GM21367 (cell line): ENCODE measurements around the gene MAMDC4.
"Not testable (repeated sequence)": the region's sequence is repeated elsewhere in the genome, so short reads cannot be mapped to it uniquely, and the experiment has no call there.

ENCODE experiments used
- ATAC-seq: cut with Tn5 transposase; IDR thresholded peaks from one replicate; pipeline ENCODE4 v1.9.1; 2021; ENCODE audit not compliant: unreplicated experiment

The MAMDC4 gene

DNA sequence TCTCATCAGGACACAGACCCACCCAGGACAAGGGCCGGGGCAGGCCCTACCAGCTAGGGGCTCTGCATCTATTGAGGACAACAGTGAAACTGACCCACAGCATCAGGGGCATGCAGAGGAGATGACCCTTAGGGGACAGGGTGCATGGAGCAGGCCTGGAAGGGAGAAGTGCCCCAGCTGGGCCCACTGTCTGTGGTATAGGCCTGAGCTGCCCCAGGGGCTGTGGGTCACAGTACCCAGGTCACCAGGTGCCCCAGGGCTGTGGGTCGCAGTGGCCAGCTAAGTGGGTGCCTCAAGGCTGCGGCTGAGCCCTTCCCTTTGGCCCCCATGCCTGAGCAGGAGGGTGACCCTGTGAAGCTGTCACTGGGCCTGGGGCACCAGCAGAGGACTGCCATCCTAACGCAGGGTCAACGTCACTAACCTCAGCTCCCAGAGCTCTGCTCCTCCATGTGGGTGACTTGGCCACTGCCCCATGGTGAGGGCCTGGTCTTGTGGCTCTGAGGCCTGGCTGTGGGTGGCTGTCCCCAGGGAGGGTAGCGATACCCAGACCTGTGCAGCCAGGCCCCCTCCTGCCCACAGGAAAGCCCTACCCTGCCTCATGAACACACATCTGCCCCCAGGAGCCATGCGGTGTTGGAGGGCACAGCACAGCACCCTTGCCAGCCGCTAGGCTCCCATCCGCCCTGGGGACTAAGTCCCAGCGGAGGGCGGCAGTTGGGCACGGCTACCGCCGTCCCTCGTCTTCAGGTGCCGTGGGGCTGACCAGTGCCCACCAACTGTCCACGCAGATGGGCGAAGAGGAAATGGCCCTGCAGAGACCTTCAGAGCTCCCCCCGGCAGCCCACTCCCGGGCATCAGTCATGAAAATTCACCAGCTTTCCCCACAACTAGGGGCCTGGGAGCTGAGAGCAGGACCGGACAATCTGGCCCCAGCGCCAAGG is 9.1 kb downstream of the MAMDC4 start:
- no peak for ATAC-seq

DNA sequence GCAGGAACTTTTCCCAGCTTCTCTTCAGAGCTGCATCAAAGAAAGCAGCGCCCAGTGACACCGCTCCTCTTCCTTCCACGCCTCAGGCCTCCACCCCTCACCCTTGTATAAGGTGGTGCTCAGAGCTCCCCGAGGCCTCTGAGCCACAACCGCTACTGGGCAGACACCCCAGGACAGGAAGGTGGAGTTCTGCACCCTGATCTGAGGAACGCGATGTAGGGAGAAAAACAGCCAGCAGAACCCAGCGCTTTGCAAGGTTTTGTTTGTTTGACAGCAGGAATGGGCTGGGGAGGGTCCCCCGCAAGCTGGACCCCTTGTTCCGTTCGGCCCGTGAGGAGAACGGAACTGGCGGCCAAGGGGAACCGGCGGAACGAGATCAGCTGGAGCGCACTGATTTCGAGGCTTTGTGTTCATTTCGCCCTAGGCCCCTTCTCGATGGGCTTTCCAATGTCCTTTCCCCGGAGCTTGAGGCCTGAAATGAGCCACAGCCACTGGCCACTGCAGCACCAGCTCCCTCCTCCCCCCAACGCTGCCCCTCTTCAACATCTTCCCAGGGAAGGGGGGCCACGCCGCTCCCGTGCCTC is 9.8 kb downstream of the MAMDC4 start:
- ATAC-seq: no peak

DNA sequence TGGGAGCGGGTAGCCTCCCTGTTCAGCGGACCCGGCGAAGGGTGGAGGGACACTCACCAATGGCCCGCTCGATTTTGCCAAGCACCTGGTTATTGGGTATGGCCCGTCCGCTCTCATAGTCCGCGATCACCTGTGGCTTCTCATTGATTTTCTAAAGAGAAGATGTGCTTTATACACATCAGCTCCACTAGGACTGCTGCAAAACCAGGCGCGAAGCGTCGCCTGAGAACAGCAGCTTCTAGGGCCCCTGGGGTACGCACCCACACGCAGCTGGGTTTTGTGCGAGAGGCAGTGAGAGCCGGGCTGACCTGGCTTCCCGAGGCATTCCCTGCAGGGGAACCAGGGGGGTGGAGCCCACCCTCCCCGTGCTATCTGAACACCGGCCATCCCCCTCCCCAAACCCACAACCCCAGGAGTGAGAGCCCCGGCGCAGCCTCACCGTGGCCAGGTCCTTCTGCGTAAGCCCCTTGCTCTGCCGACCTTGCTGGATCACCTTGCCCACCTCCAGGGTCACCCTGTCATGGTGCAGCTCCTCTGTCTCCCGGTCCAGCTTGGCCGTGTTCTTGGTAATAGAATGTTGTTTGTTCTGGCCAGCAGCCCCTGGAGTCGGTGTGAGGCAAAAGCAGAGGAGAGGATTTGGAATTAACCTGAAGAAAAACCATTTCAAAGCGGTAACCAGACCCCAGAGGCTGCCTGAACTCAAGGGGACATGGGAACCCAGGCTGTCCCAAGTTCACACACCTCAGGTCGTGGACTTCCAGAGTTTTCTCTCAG is 10.9 kb downstream of the MAMDC4 start:
- ATAC-seq: no peak

- ATAC-seq: no peak
Observed at GRCh38 chr9:136863623-136864273, 11.6 kb downstream of the MAMDC4 start.

DNA sequence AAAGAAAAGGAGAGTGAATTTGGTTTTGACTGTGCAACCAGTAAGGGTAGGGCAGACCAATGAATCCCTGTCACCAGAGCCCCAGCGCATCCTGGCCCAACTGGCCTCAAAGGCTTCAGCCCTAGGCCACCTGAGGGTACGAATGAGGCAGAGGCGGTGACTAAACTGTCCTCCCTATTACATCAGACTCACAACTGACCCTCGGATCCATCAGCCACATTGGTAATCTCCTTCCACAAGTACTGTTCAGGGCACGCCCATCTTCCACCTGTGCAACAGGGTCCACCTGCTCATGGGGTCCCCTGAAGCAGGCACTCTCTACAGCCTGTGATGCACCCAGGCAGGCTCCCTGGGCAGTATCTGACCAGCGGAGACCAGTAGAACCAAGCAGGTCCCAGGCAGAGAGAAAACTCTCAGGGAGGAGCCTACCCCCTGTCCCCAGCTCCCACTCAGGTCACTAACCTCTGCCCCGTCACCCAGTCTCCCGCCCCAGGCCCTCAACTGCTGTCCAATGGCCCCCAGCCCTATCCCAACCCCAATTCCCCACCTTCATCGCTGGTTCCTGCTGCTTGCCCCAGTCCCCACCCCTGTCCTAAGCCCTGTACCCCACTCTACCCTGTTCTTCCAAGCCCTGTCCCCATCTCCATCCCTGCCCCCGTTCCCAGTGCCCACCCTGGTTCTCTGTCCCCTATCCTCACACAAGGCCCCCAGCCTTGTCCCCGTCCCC is 13.1 kb downstream of the MAMDC4 start:
- no peak for ATAC-seq

DNA sequence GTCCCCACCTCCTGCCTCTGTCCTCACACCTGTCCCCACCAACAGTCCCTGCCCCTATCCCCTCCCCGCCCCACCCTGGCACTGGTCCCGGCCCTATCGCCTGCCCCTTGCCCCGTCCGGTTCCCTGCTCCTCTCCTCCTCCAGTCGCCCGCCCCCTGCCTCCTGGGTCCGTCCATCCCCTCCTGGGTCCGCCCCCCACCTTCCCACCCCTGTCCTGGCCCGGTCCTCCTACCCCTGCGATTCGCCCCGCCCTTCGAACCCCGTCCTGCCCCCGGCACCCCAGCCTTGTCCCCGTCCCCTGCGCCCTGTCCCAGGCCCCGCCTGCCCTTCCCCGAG is 13.6 kb downstream of the MAMDC4 start:
- ATAC-seq: no peak

DNA sequence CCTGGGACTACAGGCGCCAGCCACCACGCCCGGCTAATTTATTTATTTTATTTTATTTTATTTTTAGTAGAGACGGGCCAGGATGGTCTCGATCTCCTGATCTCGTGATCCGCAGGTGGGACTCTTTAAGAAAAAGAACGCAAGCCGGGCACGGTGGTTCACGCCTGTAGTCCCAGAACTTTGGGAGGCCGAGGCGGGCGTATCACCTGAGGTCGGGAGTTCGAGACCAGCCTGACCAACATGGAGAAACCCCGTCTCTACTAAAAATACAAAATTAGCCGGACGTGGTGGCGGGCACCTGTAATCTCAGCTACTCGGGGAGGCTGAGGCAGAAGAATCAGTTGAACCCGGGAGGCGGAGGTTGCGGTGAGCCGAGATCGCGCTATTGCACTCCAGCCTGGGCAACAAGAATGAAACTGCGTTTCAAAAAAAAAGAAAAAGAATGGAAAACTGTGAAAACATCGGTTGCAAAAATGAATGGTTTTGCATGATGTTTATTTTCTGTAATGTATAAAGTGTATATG is 14.8 kb downstream of the MAMDC4 start:
- not testable (repeated sequence) for ATAC-seq

DNA sequence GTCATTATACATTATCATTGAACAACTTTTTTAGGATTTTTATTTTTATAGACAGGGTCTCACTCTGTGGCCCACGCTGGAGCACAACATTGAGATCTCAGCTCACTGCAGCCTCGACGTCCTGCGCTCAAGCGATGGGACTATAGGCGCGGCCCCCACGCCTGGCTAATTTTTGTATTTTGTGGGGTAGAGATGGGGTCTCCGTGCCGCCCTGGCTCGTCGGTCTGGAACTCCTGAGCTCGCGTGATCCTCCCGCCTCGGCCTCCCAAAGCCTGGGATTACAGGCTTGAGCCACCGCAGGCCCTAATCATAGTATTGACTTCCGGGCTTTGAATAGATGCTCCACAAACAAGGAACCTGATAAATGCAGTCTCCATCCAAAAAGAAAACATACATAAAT is 15.3 kb downstream of the MAMDC4 start:
- ATAC-seq: no peak

- ATAC-seq: no peak
Observed at GRCh38 chr9:136867917-136868316, 15.8 kb downstream of the MAMDC4 start.

DNA sequence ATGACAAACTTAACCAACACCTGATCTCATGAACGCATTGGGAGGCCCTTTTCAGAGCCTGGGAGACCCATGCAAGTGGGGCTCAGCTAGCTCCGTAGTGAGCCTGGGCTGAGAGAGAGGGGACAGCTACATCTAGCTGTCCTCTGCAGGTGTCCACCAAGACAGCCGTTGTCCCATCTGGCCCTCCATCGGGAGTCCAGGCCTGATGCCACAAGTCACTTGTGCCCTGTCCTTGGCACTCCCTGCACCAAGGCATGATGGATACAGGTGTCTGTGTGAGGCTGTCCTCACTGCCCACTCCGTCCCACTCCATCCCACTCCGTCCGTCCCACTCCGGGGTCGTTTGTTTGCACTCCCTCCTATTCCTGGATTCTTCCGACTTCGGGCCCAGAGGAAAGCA is 16.5 kb downstream of the MAMDC4 start:
- ATAC-seq: no peak

GRCh38 chr9:136869611-136870010 is 17.5 kb downstream of the MAMDC4 start:
- ATAC-seq: not testable (repeated sequence)

DNA sequence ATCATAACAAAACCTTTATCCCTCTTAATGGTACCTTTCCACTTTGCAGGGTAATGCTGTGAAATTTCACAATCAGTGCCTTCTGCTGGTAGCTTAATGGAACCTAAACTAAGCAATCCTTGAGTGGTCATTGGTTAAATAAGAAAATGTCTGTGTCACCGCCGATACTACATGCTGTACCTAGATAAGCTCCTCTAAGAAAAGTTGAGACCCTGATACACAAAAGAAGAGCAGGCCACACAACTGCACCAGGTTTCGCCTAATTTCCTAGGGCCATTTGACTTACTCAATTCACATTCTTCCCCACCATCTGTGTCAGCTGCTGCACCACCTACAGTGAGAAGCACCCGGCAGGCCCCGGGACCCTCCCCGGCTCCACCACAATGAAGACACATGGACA is 23.0 kb downstream of the MAMDC4 start:
- ATAC-seq: no peak

GRCh38 chr9:136876476-136876875 is 24.3 kb downstream of the MAMDC4 start:
- no peak for ATAC-seq

DNA sequence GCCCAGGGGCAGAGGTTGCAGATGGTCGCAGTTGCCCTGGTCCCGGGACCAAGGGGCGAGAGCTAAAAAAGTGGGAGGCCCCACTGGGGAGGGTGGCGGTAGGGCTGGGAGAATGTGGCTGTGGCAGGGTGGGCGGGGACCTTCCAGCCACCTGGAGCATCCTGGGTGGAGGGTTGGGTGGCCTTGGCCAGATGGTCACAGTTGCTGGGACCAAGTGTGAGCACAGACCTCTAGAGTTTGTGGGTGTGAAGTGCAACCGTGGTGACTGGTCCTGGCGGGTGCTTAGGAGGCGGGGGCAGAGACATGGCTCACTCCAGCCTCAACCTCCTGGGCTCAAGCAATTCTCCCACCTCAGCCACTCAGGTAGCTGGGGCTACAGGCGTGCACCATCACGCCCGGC is 28.5 kb downstream of the MAMDC4 start:
- no peak for ATAC-seq

GRCh38 chr9:136881691-136882108 is 29.6 kb downstream of the MAMDC4 start:
- ATAC-seq: peak; percentile 24

- peak; percentile 21 for ATAC-seq
Observed at GRCh38 chr9:136882109-136882946, 30.2 kb downstream of the MAMDC4 start.

DNA sequence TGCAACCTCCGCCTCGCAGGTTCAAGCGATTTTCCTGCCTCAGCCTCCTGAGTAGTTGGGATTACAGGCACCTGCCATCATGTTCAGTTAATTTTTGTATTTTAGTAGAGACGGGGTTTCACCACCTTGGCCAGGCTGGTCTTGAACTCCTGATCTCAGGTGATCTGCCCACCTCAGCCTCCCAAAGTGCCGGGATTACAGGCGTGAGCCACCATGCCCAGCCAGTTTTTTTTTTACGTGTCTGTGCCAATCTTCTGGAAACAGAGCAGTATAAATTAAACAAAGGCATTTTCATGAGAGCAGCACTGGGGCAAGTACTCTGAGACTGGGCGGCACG is 30.8 kb downstream of the MAMDC4 start:
- ATAC-seq: not testable (repeated sequence)

DNA sequence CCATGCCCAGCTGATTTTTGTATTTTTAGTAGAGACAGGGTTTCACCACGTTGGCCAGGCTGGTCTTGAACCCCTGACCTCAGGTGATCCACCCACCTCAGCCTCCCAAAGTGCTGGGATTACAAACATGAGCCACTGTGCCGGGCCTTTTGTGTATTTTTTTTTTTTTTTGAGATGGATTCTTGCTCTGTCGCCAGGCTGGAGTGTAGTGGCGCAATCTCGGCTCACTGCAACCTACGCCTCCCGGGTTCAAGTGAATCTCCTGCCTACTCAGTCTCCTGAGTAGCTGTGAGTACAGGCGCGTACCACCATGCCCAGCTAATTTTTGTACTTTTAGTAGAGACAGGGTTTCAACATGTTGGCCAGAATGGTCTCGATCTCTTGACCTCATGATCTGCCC is 31.5 kb downstream of the MAMDC4 start:
- not testable (repeated sequence) for ATAC-seq

DNA sequence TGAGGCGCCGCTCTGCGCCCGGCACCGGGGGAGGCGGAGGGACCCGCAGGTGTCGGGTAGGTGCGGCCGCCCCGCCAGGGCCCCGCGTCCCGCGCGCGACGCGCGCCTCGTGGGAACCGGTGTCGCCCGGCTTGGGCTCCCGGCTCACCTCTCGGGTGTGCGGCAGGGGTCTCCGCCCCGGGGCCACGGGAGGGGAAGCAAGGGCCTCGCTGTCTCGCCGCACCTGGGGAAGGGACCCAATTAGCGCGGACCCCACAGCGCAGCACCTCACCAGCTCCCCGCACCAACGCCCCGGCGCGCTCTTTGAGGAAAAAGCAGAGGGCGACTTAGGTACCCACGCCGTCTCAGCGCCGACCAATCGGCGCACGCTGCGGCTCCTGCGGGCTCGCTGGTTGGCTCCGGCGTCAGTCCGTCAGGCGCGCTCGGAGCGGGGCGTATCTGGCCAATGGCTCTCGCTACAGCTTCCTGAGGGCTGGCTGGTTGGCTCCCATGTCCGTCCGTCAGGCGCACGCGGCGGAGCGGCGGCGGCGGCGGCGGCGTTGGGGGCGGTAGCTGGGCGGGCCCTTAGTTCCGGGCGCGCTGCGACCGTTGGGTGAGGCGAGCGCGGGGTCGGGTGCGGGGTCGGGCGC is 33.9 kb downstream of the MAMDC4 start, which contains the start of gene TRAF2:
Gene TRAF2 (plus strand): TSS at position 567 of the 629 bp plus-strand sequence. CDS start 12,225 bp downstream, outside the sequence.
- ATAC-seq: peak; percentile 69
